WTC11 (cell line): ENCODE results near the gene PRDM15. TPM values are rescaled to one million over a fixed set of nuclear protein-coding genes. Genes with fewer than 3 reads are reported as not detected.

Source experiments
- ATAC-seq: fragments of 200-7000 bp; cut with Tn5 transposase; 2 replicates; pipeline ENCODE4 v1.10.0; 2021; ENCODE audit warnings: mild to moderate bottlenecking, moderate library complexity
- CTCF ChIA-PET: fragments of 300-600 bp; sonication (Branson Sonifier 250); formaldehyde crosslinking; loops from one replicate; lab custom pipeline; 2021; ENCODE audit warnings: antibody characterized with exemption; lab: Charles Lee
- POLR2A ChIA-PET: fragments of 350-600 bp; sonication (Branson Sonifier 250); formaldehyde crosslinking; loops from one replicate; lab custom pipeline; 2021; ENCODE audit warnings: antibody characterized with exemption; lab: Charles Lee
- DNase-seq: peaks from one replicate; pipeline ENCODE4 v3.0.0; 2021; ENCODE audit warnings: low spot score
- H3K27ac Mint-ChIP-seq: 2 replicates; pipeline ENCODE4 v1.8.0; 2021; ENCODE audit warnings: mixed read lengths
- H3K27me3 Mint-ChIP-seq: 2 replicates; pipeline ENCODE4 v1.8.0; 2021; ENCODE audit warnings: low read depth, mild to moderate bottlenecking, moderate library complexity, mixed read lengths
- H3K36me3 Mint-ChIP-seq: 2 replicates; pipeline ENCODE4 v1.8.0; 2021; ENCODE audit warnings: mixed read lengths
- H3K4me1 Mint-ChIP-seq: 2 replicates; pipeline ENCODE4 v1.8.0; 2022; ENCODE audit warnings: mixed read lengths
- H3K4me3 Mint-ChIP-seq: 2 replicates; pipeline ENCODE4 v1.8.0; 2021; ENCODE audit warnings: mild to moderate bottlenecking, moderate library complexity, mixed read lengths
- H3K9me3 Mint-ChIP-seq: 2 replicates; pipeline ENCODE4 v1.8.0; 2021; ENCODE audit warnings: mixed read lengths
- E2F1 ChIP-seq: sonication (generic); formaldehyde crosslinking; IDR thresholded peaks from 2 replicates; pipeline ENCODE4 v1.8.0; 2022; ENCODE audit warnings: mild to moderate bottlenecking, missing genetic modification reagents
- ERG ChIP-seq: fragments of 250-450 bp; sonication (Bioruptor Pico); IDR thresholded peaks from 2 replicates; pipeline ENCODE4 v1.8.0; 2021; ENCODE audit warnings: mild to moderate bottlenecking
- FOXK1 ChIP-seq: sonication (generic); formaldehyde crosslinking; IDR thresholded peaks from 2 replicates; pipeline ENCODE4 v1.8.0; 2022; ENCODE audit warnings: mild to moderate bottlenecking, moderate library complexity, missing genetic modification reagents
- FOXP1 ChIP-seq: sonication (generic); formaldehyde crosslinking; IDR thresholded peaks from 2 replicates; pipeline ENCODE4 v1.8.0; 2022; ENCODE audit warnings: missing genetic modification reagents, mild to moderate bottlenecking, moderate library complexity, borderline replicate concordance
- HMGXB4 ChIP-seq: sonication (generic); formaldehyde crosslinking; IDR thresholded peaks from 2 replicates; pipeline ENCODE4 v1.8.1; 2023; ENCODE audit warnings: mild to moderate bottlenecking, moderate library complexity, missing genetic modification reagents
- JAZF1 ChIP-seq: fragments of 250-450 bp; sonication (Bioruptor Pico); IDR thresholded peaks from 2 replicates; pipeline ENCODE4 v1.9.0; 2021; ENCODE audit warnings: moderate library complexity, mild to moderate bottlenecking, inconsistent platforms
- NR3C1 ChIP-seq: sonication (generic); formaldehyde crosslinking; conservative IDR thresholded peaks from 2 replicates; pipeline ENCODE4 v1.8.1; 2023; ENCODE audit warnings: low read depth, mild to moderate bottlenecking, missing genetic modification reagents
- OVOL2 ChIP-seq: fragments of 250-450 bp; sonication (Bioruptor Pico); IDR thresholded peaks from 2 replicates; pipeline ENCODE4 v1.9.0; 2021; ENCODE audit warnings: mild to moderate bottlenecking, borderline replicate concordance
- SOX15 ChIP-seq: fragments of 250-450 bp; sonication (Bioruptor Pico); IDR thresholded peaks from 2 replicates; pipeline ENCODE4 v1.9.0; 2021; ENCODE audit warnings: mild to moderate bottlenecking
- TCF7 ChIP-seq: sonication (generic); formaldehyde crosslinking; IDR thresholded peaks from 2 replicates; pipeline ENCODE4 v1.8.0; 2022; ENCODE audit warnings: mild to moderate bottlenecking, low read depth, missing genetic modification reagents, moderate library complexity
- TEAD4 ChIP-seq: sonication (generic); formaldehyde crosslinking; IDR thresholded peaks from 2 replicates; pipeline ENCODE4 v1.8.0; 2022; ENCODE audit warnings: mild to moderate bottlenecking, missing genetic modification reagents
- ZNF232 ChIP-seq: sonication (generic); formaldehyde crosslinking; IDR thresholded peaks from 2 replicates; pipeline ENCODE4 v1.8.0; 2022; ENCODE audit warnings: mild to moderate bottlenecking, missing genetic modification reagents
- total RNA-seq: library from RNA; stranded (reverse); gene quantifications from 3 replicates; pipeline ENCODE4 v1.2.3, GENCODE V29; 2021
- TF ChIP-seq, protein P1 (sequence below): sonication (generic); formaldehyde crosslinking; IDR thresholded peaks from 2 replicates; pipeline ENCODE4 v1.8.1; 2022; ENCODE audit warnings: missing genetic modification reagents, borderline replicate concordance
- TF ChIP-seq, protein P2 (sequence below): fragments of 200-600 bp; IDR thresholded peaks from 2 replicates; pipeline ENCODE4 v1.8.0; 2022; ENCODE audit warnings: antibody characterized with exemption
- TF ChIP-seq, protein P3 (sequence below): sonication (generic); formaldehyde crosslinking; IDR thresholded peaks from 2 replicates; pipeline ENCODE4 v1.8.1; 2022; ENCODE audit warnings: mild to moderate bottlenecking, missing genetic modification reagents, moderate library complexity, borderline replicate concordance
- TF ChIP-seq, protein P4 (sequence below): sonication (generic); formaldehyde crosslinking; IDR thresholded peaks from 2 replicates; pipeline ENCODE4 v1.8.1; 2022; ENCODE audit warnings: low read depth, missing genetic modification reagents, borderline replicate concordance
- TF ChIP-seq, protein P5 (sequence below): sonication (generic); formaldehyde crosslinking; IDR thresholded peaks from 2 replicates; pipeline ENCODE4 v1.8.1; 2023; ENCODE audit warnings: mild to moderate bottlenecking, missing genetic modification reagents, borderline replicate concordance

PRDM15 gene
- total RNA-seq, 1 experiment from 2014 or later, result 12.9 TPM

DNA sequence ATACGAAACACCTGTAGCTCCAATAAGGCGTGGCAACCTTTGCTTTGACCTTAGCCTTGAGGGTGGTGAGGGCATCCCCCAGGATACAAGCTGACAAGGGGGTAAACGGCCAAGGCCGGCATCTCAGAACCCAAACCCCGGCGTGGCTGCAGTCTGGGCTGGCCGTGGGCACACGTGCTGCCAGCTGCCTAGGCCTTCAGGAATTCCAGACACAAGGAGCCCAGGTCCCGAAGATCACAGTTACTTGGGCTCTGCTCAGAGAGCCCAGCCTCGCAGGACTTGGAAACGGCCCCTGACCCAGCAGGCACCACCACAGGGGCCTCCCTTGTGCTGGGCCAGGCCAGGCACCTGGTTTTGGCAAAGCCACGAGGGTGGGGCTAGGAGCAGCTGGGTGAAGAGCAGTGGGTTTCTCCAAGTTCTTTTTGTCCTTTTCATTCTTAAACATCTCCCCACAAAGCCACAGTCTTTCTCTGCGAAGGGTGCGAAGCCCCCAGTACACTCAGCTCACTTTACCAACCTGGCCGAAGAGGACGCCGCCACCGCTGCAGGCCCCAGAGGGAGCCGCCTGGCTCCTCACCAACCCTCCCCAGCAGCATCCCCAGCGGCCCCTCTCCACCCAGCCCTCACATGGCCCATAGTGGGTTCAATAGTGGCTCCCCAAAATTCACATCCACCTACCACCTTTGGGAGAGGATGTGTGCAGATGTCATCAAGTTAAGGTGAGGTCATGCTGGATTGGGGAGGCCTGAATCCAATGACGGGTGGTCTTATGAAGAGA is 26.8 kb downstream of the PRDM15 start:
- H3K4me3 Mint-ChIP-seq, result no peak overlapping the region
- CTCF ChIA-PET, result interaction anchor here (2.3 kb wide), 1 partner anchor 36 kb away, joined by 8 read pairs; no protein-coding TSS in a partner anchor
- H3K27me3 Mint-ChIP-seq, result no peaks in the 10 kb centered on the region
- H3K9me3 Mint-ChIP-seq, result no peaks in the 10 kb centered on the region
- no peaks in the 10 kb centered on the region for H3K4me1 Mint-ChIP-seq
- no peak overlapping the region for H3K27ac Mint-ChIP-seq
- POLR2A ChIA-PET, result no interaction called here
- ATAC-seq (no peak), DNase-seq (no peak)
- peaks cover 22% of the 10 kb centered on the region for H3K36me3 Mint-ChIP-seq
- TF ChIP-seq TCF7 (CRISPR knock-in tag) (no peak), SOX15 (CRISPR knock-in tag) (no peak), FOXP1 (no peak), JAZF1 (CRISPR knock-in tag) (no peak), ERG (CRISPR knock-in tag) (no peak), ZNF232 (CRISPR knock-in tag) (no peak), OVOL2 (CRISPR knock-in tag) (no peak), HMGXB4 (CRISPR knock-in tag) (no peak), E2F1 (no peak), TEAD4 (CRISPR knock-in tag) (no peak), NR3C1 (CRISPR knock-in tag) (no peak), FOXK1 (no peak)
- TF ChIP-seq, protein P1, sequence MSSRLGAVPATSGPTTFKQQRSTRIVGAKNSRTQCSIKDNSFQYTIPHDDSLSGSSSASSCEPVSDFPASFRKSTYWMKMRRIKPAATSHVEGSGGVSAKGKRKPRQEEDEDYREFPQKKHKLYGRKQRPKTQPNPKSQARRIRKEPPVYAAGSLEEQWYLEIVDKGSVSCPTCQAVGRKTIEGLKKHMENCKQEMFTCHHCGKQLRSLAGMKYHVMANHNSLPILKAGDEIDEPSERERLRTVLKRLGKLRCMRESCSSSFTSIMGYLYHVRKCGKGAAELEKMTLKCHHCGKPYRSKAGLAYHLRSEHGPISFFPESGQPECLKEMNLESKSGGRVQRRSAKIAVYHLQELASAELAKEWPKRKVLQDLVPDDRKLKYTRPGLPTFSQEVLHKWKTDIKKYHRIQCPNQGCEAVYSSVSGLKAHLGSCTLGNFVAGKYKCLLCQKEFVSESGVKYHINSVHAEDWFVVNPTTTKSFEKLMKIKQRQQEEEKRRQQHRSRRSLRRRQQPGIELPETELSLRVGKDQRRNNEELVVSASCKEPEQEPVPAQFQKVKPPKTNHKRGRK (CRISPR knock-in tag), result no peak
- TF ChIP-seq, protein P2, sequence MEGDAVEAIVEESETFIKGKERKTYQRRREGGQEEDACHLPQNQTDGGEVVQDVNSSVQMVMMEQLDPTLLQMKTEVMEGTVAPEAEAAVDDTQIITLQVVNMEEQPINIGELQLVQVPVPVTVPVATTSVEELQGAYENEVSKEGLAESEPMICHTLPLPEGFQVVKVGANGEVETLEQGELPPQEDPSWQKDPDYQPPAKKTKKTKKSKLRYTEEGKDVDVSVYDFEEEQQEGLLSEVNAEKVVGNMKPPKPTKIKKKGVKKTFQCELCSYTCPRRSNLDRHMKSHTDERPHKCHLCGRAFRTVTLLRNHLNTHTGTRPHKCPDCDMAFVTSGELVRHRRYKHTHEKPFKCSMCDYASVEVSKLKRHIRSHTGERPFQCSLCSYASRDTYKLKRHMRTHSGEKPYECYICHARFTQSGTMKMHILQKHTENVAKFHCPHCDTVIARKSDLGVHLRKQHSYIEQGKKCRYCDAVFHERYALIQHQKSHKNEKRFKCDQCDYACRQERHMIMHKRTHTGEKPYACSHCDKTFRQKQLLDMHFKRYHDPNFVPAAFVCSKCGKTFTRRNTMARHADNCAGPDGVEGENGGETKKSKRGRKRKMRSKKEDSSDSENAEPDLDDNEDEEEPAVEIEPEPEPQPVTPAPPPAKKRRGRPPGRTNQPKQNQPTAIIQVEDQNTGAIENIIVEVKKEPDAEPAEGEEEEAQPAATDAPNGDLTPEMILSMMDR, result no peak
- TF ChIP-seq, protein P3, sequence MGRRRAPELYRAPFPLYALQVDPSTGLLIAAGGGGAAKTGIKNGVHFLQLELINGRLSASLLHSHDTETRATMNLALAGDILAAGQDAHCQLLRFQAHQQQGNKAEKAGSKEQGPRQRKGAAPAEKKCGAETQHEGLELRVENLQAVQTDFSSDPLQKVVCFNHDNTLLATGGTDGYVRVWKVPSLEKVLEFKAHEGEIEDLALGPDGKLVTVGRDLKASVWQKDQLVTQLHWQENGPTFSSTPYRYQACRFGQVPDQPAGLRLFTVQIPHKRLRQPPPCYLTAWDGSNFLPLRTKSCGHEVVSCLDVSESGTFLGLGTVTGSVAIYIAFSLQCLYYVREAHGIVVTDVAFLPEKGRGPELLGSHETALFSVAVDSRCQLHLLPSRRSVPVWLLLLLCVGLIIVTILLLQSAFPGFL (CRISPR knock-in tag), result no peak
- TF ChIP-seq, protein P4, sequence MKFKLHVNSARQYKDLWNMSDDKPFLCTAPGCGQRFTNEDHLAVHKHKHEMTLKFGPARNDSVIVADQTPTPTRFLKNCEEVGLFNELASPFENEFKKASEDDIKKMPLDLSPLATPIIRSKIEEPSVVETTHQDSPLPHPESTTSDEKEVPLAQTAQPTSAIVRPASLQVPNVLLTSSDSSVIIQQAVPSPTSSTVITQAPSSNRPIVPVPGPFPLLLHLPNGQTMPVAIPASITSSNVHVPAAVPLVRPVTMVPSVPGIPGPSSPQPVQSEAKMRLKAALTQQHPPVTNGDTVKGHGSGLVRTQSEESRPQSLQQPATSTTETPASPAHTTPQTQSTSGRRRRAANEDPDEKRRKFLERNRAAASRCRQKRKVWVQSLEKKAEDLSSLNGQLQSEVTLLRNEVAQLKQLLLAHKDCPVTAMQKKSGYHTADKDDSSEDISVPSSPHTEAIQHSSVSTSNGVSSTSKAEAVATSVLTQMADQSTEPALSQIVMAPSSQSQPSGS (CRISPR knock-in tag), result no peak
- TF ChIP-seq, protein P5, sequence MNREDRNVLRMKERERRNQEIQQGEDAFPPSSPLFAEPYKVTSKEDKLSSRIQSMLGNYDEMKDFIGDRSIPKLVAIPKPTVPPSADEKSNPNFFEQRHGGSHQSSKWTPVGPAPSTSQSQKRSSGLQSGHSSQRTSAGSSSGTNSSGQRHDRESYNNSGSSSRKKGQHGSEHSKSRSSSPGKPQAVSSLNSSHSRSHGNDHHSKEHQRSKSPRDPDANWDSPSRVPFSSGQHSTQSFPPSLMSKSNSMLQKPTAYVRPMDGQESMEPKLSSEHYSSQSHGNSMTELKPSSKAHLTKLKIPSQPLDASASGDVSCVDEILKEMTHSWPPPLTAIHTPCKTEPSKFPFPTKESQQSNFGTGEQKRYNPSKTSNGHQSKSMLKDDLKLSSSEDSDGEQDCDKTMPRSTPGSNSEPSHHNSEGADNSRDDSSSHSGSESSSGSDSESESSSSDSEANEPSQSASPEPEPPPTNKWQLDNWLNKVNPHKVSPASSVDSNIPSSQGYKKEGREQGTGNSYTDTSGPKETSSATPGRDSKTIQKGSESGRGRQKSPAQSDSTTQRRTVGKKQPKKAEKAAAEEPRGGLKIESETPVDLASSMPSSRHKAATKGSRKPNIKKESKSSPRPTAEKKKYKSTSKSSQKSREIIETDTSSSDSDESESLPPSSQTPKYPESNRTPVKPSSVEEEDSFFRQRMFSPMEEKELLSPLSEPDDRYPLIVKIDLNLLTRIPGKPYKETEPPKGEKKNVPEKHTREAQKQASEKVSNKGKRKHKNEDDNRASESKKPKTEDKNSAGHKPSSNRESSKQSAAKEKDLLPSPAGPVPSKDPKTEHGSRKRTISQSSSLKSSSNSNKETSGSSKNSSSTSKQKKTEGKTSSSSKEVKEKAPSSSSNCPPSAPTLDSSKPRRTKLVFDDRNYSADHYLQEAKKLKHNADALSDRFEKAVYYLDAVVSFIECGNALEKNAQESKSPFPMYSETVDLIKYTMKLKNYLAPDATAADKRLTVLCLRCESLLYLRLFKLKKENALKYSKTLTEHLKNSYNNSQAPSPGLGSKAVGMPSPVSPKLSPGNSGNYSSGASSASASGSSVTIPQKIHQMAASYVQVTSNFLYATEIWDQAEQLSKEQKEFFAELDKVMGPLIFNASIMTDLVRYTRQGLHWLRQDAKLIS, result no peak
